ENCODE measurements around the gene MN1.

The MN1 gene

DNA sequence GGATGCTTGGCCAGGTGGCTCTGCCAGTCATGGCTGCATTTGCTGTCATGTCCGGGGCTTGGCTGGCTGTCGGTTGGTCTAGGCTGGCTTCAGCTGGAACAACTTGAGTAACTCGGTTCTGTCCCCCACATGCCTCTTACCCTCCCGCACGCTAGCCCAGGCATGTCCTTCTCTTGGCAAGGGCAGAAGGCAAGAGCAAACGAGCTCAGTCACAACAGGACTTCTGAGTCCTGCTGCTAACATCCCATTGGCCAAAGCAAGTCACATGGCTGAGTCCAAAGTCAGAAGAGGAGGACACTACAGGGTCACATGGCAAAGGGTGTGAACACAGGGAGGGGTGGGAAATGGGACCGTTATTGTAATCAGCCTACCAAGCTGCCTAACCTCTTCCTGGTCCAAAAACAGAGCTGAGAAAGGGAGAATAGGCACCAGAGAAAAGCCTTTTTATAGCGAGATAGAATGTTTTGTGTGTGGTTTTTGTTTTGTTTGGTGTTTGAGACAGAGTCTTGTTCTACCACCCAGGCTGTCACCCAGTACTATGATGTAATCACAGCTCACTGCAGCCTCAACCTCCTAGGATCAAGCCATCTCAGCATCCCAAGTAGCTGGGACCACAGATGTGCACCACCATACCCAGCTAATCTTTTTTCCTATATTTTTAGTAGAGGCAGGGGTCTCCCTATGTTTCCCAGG is 81.9 kb downstream of the MN1 start:
- FAIRE-seq (no peak), DNase-seq (ENCODE audit: insufficient read length, low spot score) (no peak)

DNA sequence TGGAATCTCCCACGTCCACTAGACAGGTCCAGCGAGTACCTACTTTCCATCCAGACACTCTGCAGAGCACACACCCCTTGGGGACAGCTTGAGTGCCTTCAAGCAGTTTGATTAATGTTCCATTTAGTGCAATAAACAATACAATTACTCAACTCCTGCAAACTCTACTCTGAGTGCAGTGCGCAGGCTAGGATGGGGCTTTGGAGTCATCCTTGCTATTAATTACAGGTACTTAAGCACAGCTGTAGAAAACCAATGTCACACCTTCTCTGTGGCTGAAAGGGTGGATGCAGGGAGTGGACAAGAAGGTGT is 82.6 kb downstream of the MN1 start:
- DNase-seq (ENCODE audit: insufficient read length, low spot score) (no peak), FAIRE-seq (no peak)

DNA sequence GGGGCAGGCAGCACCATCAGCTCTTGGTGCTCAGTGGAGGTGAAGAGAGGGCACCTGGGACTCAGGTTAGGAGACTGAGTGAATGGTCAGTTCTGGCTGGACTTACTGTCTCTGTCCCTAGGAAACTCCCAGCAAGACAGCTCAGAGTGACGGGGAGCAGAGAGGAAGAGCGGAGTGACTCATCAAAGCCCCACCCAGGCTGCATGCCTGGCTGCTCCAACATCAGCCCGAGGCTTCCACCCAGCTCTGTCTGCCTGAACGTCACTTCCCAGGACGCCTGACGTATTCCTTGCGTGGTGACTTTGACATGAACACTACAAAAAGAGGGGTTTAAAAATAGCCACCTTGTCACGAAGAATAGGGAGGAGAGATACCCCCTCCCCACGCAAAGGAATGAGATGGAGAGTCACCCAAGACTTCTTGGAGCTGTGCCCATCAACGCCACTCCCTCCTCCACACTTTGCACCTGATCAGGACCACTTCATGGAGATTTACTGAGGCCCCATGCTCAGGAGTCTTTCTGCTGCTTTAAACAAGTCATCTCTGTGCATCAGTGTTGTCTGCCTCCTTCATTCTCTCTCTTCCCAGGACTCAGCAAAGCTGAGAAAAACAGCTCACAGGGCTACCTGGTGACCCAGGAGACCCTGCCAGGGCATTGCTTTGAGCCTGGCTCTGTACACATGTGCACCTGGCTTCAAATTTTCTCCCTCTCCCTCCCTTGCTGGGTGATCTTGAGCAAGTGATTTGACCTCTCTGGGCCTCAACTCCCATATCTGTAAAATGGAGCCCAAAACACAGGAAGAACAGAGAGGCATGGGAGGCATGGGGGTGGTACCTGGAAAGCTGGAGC is 83.1 kb downstream of the MN1 start:
- FAIRE-seq, result no peak
- DNase-seq (ENCODE audit: insufficient read length, low spot score), result no peak

DNA sequence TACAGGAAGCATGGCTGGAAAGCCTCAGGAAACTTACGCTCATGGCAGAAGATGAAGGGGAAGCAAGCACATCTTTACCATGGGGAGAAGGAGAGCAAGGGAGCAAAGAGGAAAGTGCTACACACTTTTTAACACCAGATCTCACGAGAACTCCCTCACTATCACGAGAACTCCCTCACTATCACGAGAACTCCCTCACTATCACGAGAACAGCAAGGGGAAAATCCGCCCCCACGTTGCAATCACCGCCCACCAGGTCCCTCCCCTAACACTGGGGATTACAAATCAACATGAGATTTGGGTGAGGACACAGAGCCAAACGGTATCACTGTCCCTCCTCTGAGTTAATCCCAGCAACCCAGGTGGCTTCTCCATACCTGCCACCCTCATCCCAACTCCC is 84.5 kb downstream of the MN1 start:
- no peak for FAIRE-seq

GRCh38 chr22:27716074-27716473 is 85.5 kb downstream of the MN1 start:
- DNase-seq (ENCODE audit: insufficient read length, low spot score) (no peak), FAIRE-seq (no peak)

More for the DNA sequence above, 84.5 kb downstream of the MN1 start:
- no peak for DNase-seq (ENCODE audit: insufficient read length, low spot score)

GRCh38 chr22:27715106-27715505 is 86.5 kb downstream of the MN1 start:
- FAIRE-seq (no peak), DNase-seq (ENCODE audit: insufficient read length, low spot score) (no peak)

DNA sequence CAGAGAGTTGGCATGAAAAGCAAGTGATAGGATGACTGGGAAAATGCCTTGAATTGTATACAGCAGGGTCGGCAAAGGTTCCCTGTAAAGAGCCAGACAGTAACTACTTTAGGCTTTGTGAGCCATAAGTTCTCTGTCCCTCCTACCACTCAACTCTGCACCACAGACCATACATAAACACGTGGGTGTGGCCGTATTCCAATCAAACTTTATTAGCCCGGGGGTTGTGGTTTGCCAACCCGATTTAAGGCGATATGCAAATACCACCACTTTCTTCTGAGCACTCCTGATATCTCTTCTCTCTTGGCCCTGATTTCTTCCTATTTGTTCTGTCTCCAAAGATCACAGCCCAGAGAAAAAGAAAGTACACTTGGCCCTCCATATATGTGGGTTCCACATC is 87.5 kb downstream of the MN1 start:
- DNase-seq (ENCODE audit: insufficient read length, low spot score) (no peak), FAIRE-seq (no peak)

- FAIRE-seq, result no peak
- no peak for DNase-seq (ENCODE audit: insufficient read length, low spot score)
Observed at GRCh38 chr22:27713461-27713860, 88.1 kb downstream of the MN1 start.

DNA sequence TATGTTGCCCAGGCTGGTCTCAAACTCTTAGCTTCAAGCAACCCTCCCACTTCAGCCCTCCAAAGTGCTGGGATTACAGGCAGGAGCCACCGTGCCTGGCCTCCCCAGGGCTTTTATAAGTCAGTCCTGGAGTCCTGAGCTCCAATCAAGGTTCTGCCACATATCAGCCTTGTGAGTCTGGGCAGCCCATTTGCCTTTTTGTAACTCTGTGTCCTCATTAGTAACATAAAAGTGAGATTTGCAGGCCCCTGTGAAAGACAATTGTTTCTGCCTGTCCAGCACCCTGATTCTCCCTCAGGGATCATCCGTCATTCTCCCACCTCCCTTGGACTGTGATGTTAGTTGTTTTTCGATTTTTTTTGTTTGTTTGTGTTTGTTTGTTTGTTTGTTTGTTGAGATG is 89.8 kb downstream of the MN1 start:
- DNase-seq (ENCODE audit: insufficient read length, low spot score), result no peak
- no peak for FAIRE-seq

DNA sequence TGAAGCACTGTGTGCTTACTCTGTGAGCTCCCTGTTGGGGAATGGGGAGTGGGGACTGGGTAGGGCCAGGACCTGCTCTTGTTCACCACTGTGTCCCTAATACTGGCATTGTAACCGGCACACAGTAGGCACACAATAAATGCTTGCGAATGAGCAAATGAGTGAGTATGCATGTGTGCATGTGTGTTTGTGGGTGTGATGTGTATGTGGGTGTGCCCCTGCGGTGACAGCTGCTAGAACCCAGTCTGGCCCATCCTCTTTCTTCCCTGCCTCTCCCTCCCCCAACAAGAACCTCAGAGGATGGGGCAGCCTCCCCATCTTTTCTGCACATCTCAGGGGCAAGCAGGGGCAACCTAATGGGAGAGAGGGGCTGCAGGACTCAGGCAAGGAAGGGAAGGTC is 90.5 kb downstream of the MN1 start:
- DNase-seq (ENCODE audit: insufficient read length, low spot score), result no peak

DNA sequence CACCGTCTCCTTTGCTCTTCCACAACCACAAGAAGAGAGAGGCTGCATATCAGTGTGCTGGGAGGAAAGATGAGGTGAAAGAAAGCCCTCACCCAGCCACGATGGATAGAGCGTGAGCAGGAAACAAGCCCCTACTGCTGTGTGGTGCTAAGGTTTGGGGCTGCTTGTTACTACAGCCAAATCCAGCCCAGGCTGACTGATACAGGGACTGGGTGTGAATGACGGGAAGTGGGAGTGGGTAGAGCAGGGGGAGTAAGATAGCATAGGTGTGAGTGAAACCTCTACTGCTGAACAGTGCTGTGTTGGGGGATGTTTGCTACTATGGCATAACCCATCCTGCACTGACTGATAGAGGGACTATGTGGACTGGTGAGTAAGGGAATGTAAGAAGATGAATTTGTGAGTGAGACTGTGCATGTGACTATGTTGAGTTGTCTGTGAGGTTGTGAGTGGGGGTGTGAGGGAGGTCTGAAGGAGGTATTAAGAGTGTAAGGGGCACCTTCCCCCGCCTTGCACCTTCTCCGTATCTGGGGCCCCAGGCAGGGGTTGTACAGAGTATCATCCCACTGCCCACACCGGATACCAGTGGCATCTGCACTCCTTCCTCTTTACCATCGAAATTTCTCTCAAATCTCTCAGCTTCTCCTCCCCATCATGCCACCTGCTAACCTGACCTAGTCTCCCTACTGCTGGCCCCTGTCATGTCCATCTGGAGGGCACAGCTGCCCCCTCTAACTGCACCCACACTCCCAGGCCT is 91.5 kb downstream of the MN1 start:
- FAIRE-seq, result no peak
- DNase-seq (ENCODE audit: insufficient read length, low spot score), result no peak

More for the DNA sequence above, 90.5 kb downstream of the MN1 start:
- no peak for FAIRE-seq

DNA sequence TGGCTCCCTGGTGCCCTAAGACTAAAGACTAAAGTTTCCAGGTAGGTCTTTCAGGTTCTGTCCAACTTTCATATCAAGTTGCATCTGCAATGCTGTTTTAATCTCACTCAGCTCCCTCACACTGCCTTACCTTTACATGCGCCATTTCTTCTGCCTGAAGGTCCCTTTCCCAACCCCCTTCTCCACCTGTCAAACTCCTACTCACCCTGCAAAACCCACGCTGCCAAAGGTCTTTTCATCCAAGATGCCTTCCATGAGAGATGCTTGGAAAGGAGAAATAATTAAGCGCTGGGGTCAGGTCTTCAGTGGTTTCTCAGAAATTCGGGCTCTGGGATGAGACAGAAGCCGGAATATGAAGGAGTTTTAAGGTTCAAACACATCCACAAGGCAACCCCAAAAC is 95.1 kb downstream of the MN1 start:
- FAIRE-seq (no peak), DNase-seq (ENCODE audit: insufficient read length, low spot score) (no peak)

DNA sequence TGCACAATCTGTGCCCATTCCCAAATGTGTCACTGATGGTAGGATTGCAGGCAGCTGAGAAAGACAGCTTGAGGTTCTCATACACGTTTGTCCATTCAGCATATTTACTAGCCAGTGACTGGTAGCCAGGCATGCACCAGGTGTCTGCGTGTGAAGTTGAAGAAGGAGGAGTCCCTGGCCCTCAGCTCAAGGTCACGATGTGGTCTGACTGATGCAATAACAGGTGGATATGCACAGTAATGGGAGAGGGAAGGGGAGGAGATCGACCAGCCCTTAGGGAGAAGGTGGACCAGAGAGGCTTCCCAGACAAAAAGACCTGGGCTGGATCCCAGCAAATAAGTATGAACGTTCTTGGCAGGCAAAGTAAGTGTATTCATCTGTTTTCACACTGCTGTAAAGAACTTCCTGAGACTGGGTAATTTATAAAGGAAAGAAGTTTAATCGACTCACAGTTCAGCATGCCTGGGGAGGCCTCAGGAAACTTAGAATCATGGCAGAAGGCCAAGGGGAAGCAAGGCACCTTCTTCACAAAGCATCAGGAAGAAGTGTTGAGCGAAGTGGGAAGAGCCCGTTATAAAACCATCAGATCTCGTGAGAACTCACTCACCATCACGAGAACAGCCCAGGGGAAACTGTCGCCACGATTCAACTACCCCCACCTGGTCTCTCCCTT is 96.0 kb downstream of the MN1 start:
- FAIRE-seq (no peak), DNase-seq (ENCODE audit: insufficient read length, low spot score) (no peak)

- FAIRE-seq (no peak), DNase-seq (ENCODE audit: insufficient read length, low spot score) (no peak)
Observed at GRCh38 chr22:27704581-27704980, 97.0 kb downstream of the MN1 start.

GRCh38 chr22:27699383-27700019 is 102.1 kb downstream of the MN1 start:
- DNase-seq (ENCODE audit: insufficient read length, low spot score) (no peak), FAIRE-seq (no peak)

DNA sequence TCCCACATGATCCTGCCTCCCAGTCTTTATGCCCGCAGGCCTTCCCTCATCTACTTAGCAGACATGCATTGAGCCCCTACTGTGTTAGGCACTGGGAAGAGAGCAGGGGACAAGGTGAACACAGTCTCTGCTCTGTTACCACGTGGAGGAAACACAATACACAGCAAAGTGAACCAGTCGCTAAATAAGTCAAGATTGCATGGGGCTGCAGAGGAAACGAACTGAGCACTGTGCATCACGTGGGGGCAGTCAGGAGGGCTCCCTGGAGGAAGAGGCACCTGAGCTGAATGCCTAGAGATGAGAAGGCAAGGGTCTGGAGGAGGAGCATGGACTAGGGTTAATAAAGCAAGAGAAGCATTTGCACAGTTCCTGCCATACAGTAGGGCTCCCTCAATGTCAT is 102.7 kb downstream of the MN1 start:
- no peak for FAIRE-seq
- DNase-seq (ENCODE audit: insufficient read length, low spot score), result no peak

All from GM19239 (cell line).